Adrenal gland (tissue), 12 donors: ENCODE results near the gene DOCK3. TPM values are rescaled to one million over a fixed set of nuclear protein-coding genes. Genes with fewer than 3 reads are reported as not detected.

ENCODE experiments used
- DNase-seq, 7 donors: peaks; one replicate each; pipeline ENCODE4 v3.0.0-alpha.2; 2019 to 2020
- H3K27ac ChIP-seq, 5 donors: fragments of 200-600 bp; sonication (generic) in 4 of 5; 1 replicate in 3 of 5; 2 replicates in 2 of 5; pipeline versions ENCODE4 v1.5.1 to v1.8.0; 2016 to 2020; ENCODE audit warnings: mild to moderate bottlenecking in 1 of 5
- H3K27me3 ChIP-seq: fragments of 200-600 bp; 2 replicates; pipeline ENCODE4 v1.8.0; 2021
- H3K36me3 ChIP-seq, 2 donors: fragments of 200-600 bp; replicated peaks in 1 of 2; 1 replicate in 1 of 2; 2 replicates in 1 of 2; pipeline versions ENCODE4 v1.5.1 to v1.8.0; 2018 to 2022
- H3K4me1 ChIP-seq, 2 donors: fragments of 200-600 bp; replicated peaks in 1 of 2; 1 replicate in 1 of 2; 2 replicates in 1 of 2; pipeline versions ENCODE4 v1.5.1 to v1.8.0; 2018 to 2021
- H3K4me3 ChIP-seq, 4 donors: fragments of 200-600 bp; sonication (generic) in 3 of 4; one replicate each; pipeline ENCODE4 v1.5.1; 2016 to 2018
- H3K9me3 ChIP-seq, 3 donors: fragments of 200-600 bp; sonication (generic) in 1 of 3; replicated peaks in 1 of 3; 1 replicate in 2 of 3; 2 replicates in 1 of 3; pipeline versions ENCODE4 v1.5.1 to v1.8.0; 2016 to 2021
- CTCF ChIP-seq, 6 experiments: fragments of 450-650 bp in 4 of 6; fragments of 200-600 bp in 2 of 6; sonication (generic) in 1 of 6; IDR thresholded peaks; 1 replicate in 5 of 6; 2 replicates in 1 of 6; pipeline versions ENCODE4 v1.5.1 to v1.8.0; 2016 to 2021; ENCODE audit warnings: antibody characterized with exemption in 6 of 6, mild to moderate bottlenecking in 2 of 6, moderate library complexity in 1 of 6
- POLR2A ChIP-seq, 2 donors: fragments of 450-650 bp; IDR thresholded peaks; one replicate each; pipeline ENCODE4 v1.6.1; 2017; ENCODE audit warnings: antibody characterized with exemption in 2 of 2, mild to moderate bottlenecking in 2 of 2, moderate library complexity in 1 of 2
- WGBS, 4 donors: extraction: QIAGEN DNeasy Blood & Tissue Kit in 2 of 4; methylation state at CpG; one replicate each; pipeline versions ENCODE4 v1.1.5 to v1.1.7; 2013 to 2017; 5-methylcytosine and 5-hydroxymethylcytosine counted together
- intact Hi-C, 2 donors: fragments of 100-400 bp; cut with DNase I; formaldehyde crosslinking; loops; one replicate each; pipeline versions ENCODE4 v1.14.1 to v1.15.0; 2022 to 2023
- polyA plus RNA-seq, 3 donors: library from polyadenylated mRNA; stranded (reverse); fragments of 200-250 nt in 2 of 3; fragments of 350-450 nt in 1 of 3; fragmentation: Illumina TruSeq in 1 of 3; extraction: RNeasy Lipid Tissue Mini Kit (QIAGEN cat#74804) in 1 of 3; gene quantifications; one replicate each; pipeline ENCODE4 v1.2.3, GENCODE V29; 2013 to 2014
- total RNA-seq, 9 donors: library from RNA; depleted of rRNA in 4 of 9; stranded (reverse); fragments of >200 nt in 4 of 9; fragments of 120-200 nt in 1 of 9; fragmentation: NEBNext Ultra II Directional in 1 of 9; extraction: Animal tissue kit (Norgen Biotek cat#: 25700) in 1 of 9; gene quantifications; one replicate each; pipeline versions ENCODE4 v1.1.0 to v1.2.4, GENCODE V29; 2013 to 2023
- donor health status: healthy with polysubstance abuse.
- donor health status: Bipolar disorder and iron deficiency.
- donor health status: DM: yes; HTN: yes; CAD: no.
- donor health status: DM: no; HTN: no; CAD: no.
- donor health status: DM: no; HTN: no; CAD: no.
- donor health status: DM: yes; HTN: yes; CAD: no.

Gene DOCK3
- total and polyA plus RNA-seq, 12 donors: 0.72 to 8.6 (median 2.9) TPM

GRCh38 chr3:50645378-50645777 is 29.3 kb upstream of the DOCK3 start:
- H3K9me3 ChIP-seq: no peaks in the 10 kb centered on the region
- no peak for TF ChIP-seq CTCF (IDR thresholded peaks at IDR 0.05)
- no peak for TF ChIP-seq POLR2A (IDR thresholded peaks at IDR 0.05)
- H3K4me3 ChIP-seq: no peak overlapping the region
- no peak overlapping the region for H3K27ac ChIP-seq
- H3K4me1 ChIP-seq: peaks cover 12 to 23% of the 10 kb centered on the region in 2 donors
- 85 to 100% (median 92%) methylated on average over 2 of the region's 2 CpGs for WGBS, 4 donors
- peaks cover 0 to 67% of the 10 kb centered on the region in 2 donors for H3K36me3 ChIP-seq
- no peaks in the 10 kb centered on the region for H3K27me3 ChIP-seq
- DNase-seq: no peak
- intact Hi-C loops: no loop called here

- no peaks in the 10 kb centered on the region for H3K27me3 ChIP-seq
- peak; percentile 52 to 80 (median 68) for DNase-seq
- TF ChIP-seq CTCF (IDR thresholded peaks at IDR 0.05): no peak
- no peak for TF ChIP-seq POLR2A (IDR thresholded peaks at IDR 0.05)
- H3K9me3 ChIP-seq: no peaks in the 10 kb centered on the region
- no peak overlapping the region for H3K4me3 ChIP-seq
- H3K36me3 ChIP-seq: peaks cover 0 to 44% of the 10 kb centered on the region in 2 donors
- H3K27ac ChIP-seq: peak overlapping the region in 2 of 5 donors; percentile 4 to 60
- 47 to 63% (median 57%) methylated on average over 4 to 6 of the region's 6 CpGs for WGBS, 4 donors
- H3K4me1 ChIP-seq: peaks cover 12 to 23% of the 10 kb centered on the region in 2 donors
- intact Hi-C loops: no loop called here
These were observed 26.4 kb upstream of the DOCK3 start for GRCh38 chr3:50648313-50648712.

GRCh38 chr3:50648944-50649343 is 25.8 kb upstream of the DOCK3 start:
- Histone ChIP-seq H3K36me3 (peaks cover 0 to 37% of the 10 kb centered on the region in 2 donors), H3K4me3 (no peak overlapping the region), H3K4me1 (peaks cover 12 to 23% of the 10 kb centered on the region in 2 donors), H3K27me3 (no peaks in the 10 kb centered on the region), H3K27ac (peak overlapping the region in 2 of 5 donors; percentile 4 to 60), H3K9me3 (no peaks in the 10 kb centered on the region)
- no peak for DNase-seq
- WGBS, 4 donors: 73 to 86% (median 84%) methylated on average over 2 of the region's 2 CpGs
- intact Hi-C loops: no loop called here
- TF ChIP-seq CTCF (IDR thresholded peaks at IDR 0.05) (no peak), POLR2A (IDR thresholded peaks at IDR 0.05) (no peak)

- no peak for TF ChIP-seq POLR2A (IDR thresholded peaks at IDR 0.05)
- no peak for TF ChIP-seq CTCF (IDR thresholded peaks at IDR 0.05)
- H3K4me1 ChIP-seq: peaks cover 12 to 23% of the 10 kb centered on the region in 2 donors
- WGBS, 4 donors: 37 to 70% (median 50%) methylated on average over 3 to 8 of the region's 8 CpGs
- intact Hi-C loops: no loop called here
- DNase-seq: peak in 6 of 7 donors; percentile 31 to 61 (median 44)
- H3K9me3 ChIP-seq: no peaks in the 10 kb centered on the region
- H3K27me3 ChIP-seq: no peaks in the 10 kb centered on the region
- H3K36me3 ChIP-seq: peaks cover 0 to 32% of the 10 kb centered on the region in 2 donors
- H3K4me3 ChIP-seq: no peak overlapping the region
- H3K27ac ChIP-seq: peak overlapping the region in 2 of 5 donors; percentile 4 to 60
These were observed 25.2 kb upstream of the DOCK3 start for GRCh38 chr3:50649451-50649931.
